Endodermal cell (in vitro differentiated cells): ENCODE results near the gene SLC9A7. TPM values are rescaled to one million over a fixed set of nuclear protein-coding genes. Genes with fewer than 3 reads are reported as not detected.

Source experiments
- DNase-seq: peaks from one replicate; pipeline ENCODE4 v3.0.0-alpha.2; 2017
- H3K27ac ChIP-seq: 2 replicates; pipeline ENCODE4 v1.5.1; 2013; ENCODE audit warnings: mild to moderate bottlenecking, low read depth, low read length, moderate library complexity
- H3K27me3 ChIP-seq: 2 replicates; pipeline ENCODE4 v1.6.1; 2013; ENCODE audit warnings: mild to moderate bottlenecking, low read length, moderate library complexity; ENCODE audit not compliant: insufficient read depth, control insufficient read depth, poor library complexity, severe bottlenecking
- H3K36me3 ChIP-seq: 2 replicates; pipeline ENCODE4 v1.7.0; 2013; ENCODE audit warnings: mild to moderate bottlenecking, low read length, moderate library complexity; ENCODE audit not compliant: control insufficient read depth, insufficient read depth
- H3K4me1 ChIP-seq: one replicate; pipeline ENCODE4 v1.7.0; 2013; ENCODE audit warnings: low read length; ENCODE audit not compliant: control insufficient read depth, insufficient read depth
- H3K4me3 ChIP-seq: 2 replicates; pipeline ENCODE4 v1.5.1; 2013; ENCODE audit warnings: mild to moderate bottlenecking, low read length, moderate library complexity
- H3K9ac ChIP-seq: 2 replicates; pipeline ENCODE4 v1.6.1; 2013; ENCODE audit warnings: mild to moderate bottlenecking, low read length, moderate library complexity; ENCODE audit not compliant: poor library complexity, severe bottlenecking; ENCODE audit errors: extremely low read depth
- H3K9me3 ChIP-seq: 2 replicates; pipeline ENCODE4 v1.6.1; 2013; ENCODE audit warnings: mild to moderate bottlenecking, low read length, moderate library complexity; ENCODE audit not compliant: control insufficient read depth
- H3K27ac Mint-ChIP-seq: 2 replicates; pipeline ENCODE4 v1.8.0; 2020; ENCODE audit warnings: mixed read lengths
- H3K27me3 Mint-ChIP-seq: 2 replicates; pipeline ENCODE4 v1.8.0; 2021; ENCODE audit warnings: mild to moderate bottlenecking, mixed read lengths; ENCODE audit not compliant: insufficient read depth
- H3K36me3 Mint-ChIP-seq: 2 replicates; pipeline ENCODE4 v1.8.0; 2020; ENCODE audit warnings: low read depth, mixed read lengths
- H3K4me1 Mint-ChIP-seq: 2 replicates; pipeline ENCODE4 v1.8.0; 2020; ENCODE audit warnings: mixed read lengths
- H3K4me3 Mint-ChIP-seq: 2 replicates; pipeline ENCODE4 v1.8.0; 2020; ENCODE audit warnings: mild to moderate bottlenecking, moderate library complexity, mixed read lengths
- H3K9me3 Mint-ChIP-seq: 2 replicates; pipeline ENCODE4 v1.8.0; 2020; ENCODE audit warnings: mild to moderate bottlenecking, mixed read lengths
- WGBS, 2 experiments: methylation state at CpG; one replicate each; pipeline versions ENCODE4 v1.1.5 to v1.1.7; 2013; ENCODE audit warnings: missing lambda C conversion rate in 2 of 2, mixed read lengths in 1 of 2; ENCODE audit not compliant: insufficient coverage in 1 of 2, insufficient read length in 1 of 2; 5-methylcytosine and 5-hydroxymethylcytosine counted together
- total RNA-seq, 2 donors: library from RNA; stranded (reverse); fragmentation: NEBNext Ultra II Directional in 1 of 2; extraction: Animal tissue kit (Norgen Biotek cat#: 25700) in 1 of 2; gene quantifications; 2 replicates in 1 of 2; 3 replicates in 1 of 2; pipeline ENCODE4 v1.2.1, GENCODE V29; 2021
- TF ChIP-seq, protein P1 (sequence below): fragments of 200-600 bp; sonication (generic); conservative IDR thresholded peaks from 2 replicates; pipeline ENCODE4 v1.5.0; 2021; ENCODE audit warnings: antibody characterized with exemption, mild to moderate bottlenecking

The SLC9A7 gene
- total RNA-seq, 2 donors from 2014 or later: 23.7 to 25.3 TPM

DNA sequence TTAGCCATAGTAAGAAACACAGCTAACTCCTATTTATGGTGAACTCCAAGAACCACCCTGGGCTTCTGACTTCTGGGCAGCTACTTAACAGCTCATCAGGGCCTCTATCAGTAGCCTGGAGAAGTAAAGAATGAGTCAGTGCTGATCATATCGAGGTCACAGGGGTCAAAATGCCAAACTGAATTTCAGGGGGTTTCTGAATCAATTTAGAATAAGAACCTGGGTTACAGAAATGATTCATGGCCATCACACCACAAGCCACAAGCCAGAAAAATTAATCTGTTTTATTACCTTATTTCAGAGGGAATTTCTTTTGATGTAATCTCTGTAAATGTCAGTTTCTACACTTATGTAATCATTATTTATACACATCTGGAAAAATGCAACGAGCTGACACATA lies 121.0 kb downstream of the SLC9A7 start:
- Mint-ChIP-seq H3K36me3 (peaks cover 20% of the 10 kb centered on the region), H3K9me3 (peaks cover 45% of the 10 kb centered on the region)
- TF ChIP-seq, protein P1, sequence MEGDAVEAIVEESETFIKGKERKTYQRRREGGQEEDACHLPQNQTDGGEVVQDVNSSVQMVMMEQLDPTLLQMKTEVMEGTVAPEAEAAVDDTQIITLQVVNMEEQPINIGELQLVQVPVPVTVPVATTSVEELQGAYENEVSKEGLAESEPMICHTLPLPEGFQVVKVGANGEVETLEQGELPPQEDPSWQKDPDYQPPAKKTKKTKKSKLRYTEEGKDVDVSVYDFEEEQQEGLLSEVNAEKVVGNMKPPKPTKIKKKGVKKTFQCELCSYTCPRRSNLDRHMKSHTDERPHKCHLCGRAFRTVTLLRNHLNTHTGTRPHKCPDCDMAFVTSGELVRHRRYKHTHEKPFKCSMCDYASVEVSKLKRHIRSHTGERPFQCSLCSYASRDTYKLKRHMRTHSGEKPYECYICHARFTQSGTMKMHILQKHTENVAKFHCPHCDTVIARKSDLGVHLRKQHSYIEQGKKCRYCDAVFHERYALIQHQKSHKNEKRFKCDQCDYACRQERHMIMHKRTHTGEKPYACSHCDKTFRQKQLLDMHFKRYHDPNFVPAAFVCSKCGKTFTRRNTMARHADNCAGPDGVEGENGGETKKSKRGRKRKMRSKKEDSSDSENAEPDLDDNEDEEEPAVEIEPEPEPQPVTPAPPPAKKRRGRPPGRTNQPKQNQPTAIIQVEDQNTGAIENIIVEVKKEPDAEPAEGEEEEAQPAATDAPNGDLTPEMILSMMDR: no peak

DNA sequence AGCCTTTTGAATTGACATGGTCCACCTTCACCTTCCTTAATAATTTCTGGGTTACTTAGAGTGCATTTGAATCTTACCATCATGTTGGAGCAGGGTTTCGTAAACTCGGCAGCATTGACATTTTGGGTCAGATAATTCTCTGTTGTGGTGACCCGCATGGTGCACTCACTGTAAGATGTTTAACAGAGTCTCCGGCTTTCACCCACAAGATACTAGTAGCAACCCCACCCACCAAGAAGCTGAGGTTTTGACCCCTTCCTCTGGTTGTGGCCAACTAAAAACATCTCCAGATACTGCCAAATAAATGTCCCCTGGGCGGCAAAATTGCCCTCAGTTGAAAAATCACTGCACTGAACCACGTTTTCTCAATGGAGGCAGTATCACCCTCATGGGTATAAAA lies 122.7 kb downstream of the SLC9A7 start:
- no peak overlapping the region for H3K27ac ChIP-seq
- no peaks in the 10 kb centered on the region for H3K27me3 ChIP-seq
- no peak for DNase-seq
- H3K9ac ChIP-seq: no peak overlapping the region
- 98% methylated on average over 6 of the region's 6 CpGs; no CpG with 5 or more reads in 1 of the 2 experiments for WGBS, 2 experiments
- peaks cover 6% of the 10 kb centered on the region for H3K36me3 ChIP-seq
- Mint-ChIP-seq H3K4me3 (no peak overlapping the region), H3K27ac (no peak overlapping the region), H3K9me3 (peaks cover 48% of the 10 kb centered on the region), H3K36me3 (peaks cover 28% of the 10 kb centered on the region), H3K27me3 (no peaks in the 10 kb centered on the region), H3K4me1 (no peaks in the 10 kb centered on the region)
- peaks cover 3% of the 10 kb centered on the region for H3K4me1 ChIP-seq
- TF ChIP-seq, protein P1: no peak
- H3K9me3 ChIP-seq: no peaks in the 10 kb centered on the region
- H3K4me3 ChIP-seq: no peak overlapping the region

More for the DNA sequence above, 121.0 kb downstream of the SLC9A7 start:
- 40 to 58% methylated on average over 1 of the region's 2 CpGs for WGBS, 2 experiments
- H3K4me1 ChIP-seq: peaks cover 3% of the 10 kb centered on the region
- H3K4me1 Mint-ChIP-seq: no peaks in the 10 kb centered on the region
- no peak for DNase-seq
- H3K27ac ChIP-seq: no peak overlapping the region
- no peaks in the 10 kb centered on the region for H3K27me3 ChIP-seq
- H3K36me3 ChIP-seq: peaks cover 13% of the 10 kb centered on the region
- no peaks in the 10 kb centered on the region for H3K27me3 Mint-ChIP-seq
- H3K4me3 ChIP-seq: no peak overlapping the region
- no peaks in the 10 kb centered on the region for H3K9me3 ChIP-seq
- H3K9ac ChIP-seq: no peak overlapping the region
- H3K4me3 Mint-ChIP-seq: no peak overlapping the region
- H3K27ac Mint-ChIP-seq: no peak overlapping the region

DNA sequence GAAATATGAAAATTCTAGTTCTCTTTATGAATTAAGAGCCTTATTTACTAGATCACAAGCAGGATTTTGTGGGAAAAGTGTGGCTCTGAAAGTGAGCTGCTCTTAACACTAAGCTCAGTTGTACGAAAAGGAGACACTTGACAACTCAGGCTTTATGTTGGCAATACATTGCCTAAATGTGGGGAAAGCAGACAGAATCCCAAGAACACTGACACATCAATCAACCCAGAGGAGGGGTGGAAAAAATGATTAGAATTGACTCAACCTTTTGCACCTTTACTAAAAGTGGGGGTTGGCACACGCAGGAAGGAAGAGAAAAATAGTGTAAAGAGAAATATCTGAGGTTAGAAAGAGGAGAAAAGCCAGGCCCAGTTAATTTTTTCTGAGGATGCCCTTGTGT lies 123.7 kb downstream of the SLC9A7 start:
- Histone ChIP-seq H3K36me3 (no peaks in the 10 kb centered on the region), H3K27ac (no peak overlapping the region), H3K27me3 (no peaks in the 10 kb centered on the region), H3K9me3 (no peaks in the 10 kb centered on the region), H3K4me3 (no peak overlapping the region), H3K9ac (no peak overlapping the region), H3K4me1 (peaks cover 3% of the 10 kb centered on the region)
- H3K36me3 Mint-ChIP-seq: peaks cover 27% of the 10 kb centered on the region
- 100% methylated on average over 2 of the region's 2 CpGs; no CpG with 5 or more reads in 1 of the 2 experiments for WGBS, 2 experiments
- H3K4me3 Mint-ChIP-seq: no peak overlapping the region
- TF ChIP-seq, protein P1: no peak
- H3K9me3 Mint-ChIP-seq: peaks cover 50% of the 10 kb centered on the region
- H3K27me3 Mint-ChIP-seq: no peaks in the 10 kb centered on the region
- H3K4me1 Mint-ChIP-seq: no peaks in the 10 kb centered on the region
- no peak overlapping the region for H3K27ac Mint-ChIP-seq
- DNase-seq: no peak
